HG02884 (cell line): ENCODE measurements around the gene ZDHHC11.

Experiments
- ATAC-seq: cut with Tn5 transposase; IDR thresholded peaks from one replicate; pipeline ENCODE4 v1.9.1; 2021; ENCODE audit warnings: mild to moderate bottlenecking, moderate library complexity; ENCODE audit not compliant: unreplicated experiment

Gene ZDHHC11, protein sequence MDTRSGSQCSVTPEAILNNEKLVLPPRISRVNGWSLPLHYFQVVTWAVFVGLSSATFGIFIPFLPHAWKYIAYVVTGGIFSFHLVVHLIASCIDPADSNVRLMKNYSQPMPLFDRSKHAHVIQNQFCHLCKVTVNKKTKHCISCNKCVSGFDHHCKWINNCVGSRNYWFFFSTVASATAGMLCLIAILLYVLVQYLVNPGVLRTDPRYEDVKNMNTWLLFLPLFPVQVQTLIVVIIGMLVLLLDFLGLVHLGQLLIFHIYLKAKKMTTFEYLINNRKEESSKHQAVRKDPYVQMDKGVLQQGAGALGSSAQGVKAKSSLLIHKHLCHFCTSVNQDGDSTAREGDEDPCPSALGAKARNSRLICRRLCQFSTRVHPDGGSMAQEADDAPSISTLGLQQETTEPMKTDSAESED

DNA sequence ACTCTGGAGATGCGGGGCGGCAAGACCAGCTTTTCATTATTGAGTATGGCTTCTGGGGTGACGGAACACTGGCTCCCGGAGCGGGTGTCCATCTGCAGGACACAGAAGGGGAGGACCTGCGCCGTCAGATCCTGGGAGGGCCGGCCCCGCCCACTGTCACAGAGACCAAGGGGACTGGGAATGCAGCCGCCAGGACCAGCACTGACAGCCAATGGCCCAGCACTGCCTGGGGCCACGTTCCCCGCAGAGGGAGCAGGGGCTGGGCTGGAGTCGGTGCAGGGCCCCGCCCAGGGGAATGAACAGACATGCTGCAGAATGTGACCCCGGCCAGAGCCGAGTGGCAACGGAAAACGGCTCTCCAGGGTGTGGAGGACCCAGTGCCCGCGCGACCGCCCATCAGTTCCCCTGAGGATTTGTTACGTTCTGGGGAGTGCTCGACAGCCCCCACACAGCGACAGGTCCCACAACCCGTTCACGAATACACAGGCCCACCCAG is at the start of gene ZDHHC11:
Gene ZDHHC11 (minus strand): TSS at position 476 of the 496 bp plus-strand sequence. CDS start 384 bp downstream, at position 92.
- ATAC-seq: no peak

DNA sequence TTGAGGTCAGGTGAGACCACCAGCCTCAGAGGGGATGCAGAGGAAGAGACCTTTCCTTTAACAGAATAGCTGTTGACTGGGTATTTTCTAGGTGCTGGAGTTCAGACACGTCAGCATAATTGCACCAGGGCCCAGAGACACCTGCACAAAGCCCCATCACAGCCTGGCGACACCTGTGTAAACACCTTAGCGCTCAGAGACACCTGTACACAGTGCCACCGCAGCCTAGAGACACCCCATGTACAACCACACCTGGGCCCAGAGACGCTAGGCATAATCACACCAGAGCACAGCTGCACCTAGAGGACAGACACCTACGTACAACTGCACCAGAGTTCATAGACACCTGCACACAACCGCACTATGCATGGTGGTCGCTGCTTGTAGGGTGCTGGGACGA is 42.9 kb upstream of the ZDHHC11 start:
- ATAC-seq: no peak

DNA sequence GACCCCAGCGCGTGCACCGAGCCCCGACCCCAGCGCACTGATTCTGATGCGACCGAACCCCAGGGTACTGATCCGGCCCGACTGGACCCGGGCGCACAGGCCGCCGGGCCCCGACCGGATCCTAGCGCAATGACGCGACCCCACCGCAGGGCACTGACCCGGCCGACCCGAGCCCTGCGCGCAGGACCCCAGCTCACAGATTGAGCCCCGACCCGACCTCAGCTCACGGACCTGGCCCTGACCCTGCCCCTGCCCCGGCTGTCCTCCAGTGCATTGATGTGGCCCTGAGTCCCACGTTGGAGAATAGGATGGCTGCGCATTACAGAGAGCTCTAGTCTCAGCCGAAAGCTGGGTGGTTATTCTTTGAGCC is 42.3 kb upstream of the ZDHHC11 start:
- no peak for ATAC-seq

DNA sequence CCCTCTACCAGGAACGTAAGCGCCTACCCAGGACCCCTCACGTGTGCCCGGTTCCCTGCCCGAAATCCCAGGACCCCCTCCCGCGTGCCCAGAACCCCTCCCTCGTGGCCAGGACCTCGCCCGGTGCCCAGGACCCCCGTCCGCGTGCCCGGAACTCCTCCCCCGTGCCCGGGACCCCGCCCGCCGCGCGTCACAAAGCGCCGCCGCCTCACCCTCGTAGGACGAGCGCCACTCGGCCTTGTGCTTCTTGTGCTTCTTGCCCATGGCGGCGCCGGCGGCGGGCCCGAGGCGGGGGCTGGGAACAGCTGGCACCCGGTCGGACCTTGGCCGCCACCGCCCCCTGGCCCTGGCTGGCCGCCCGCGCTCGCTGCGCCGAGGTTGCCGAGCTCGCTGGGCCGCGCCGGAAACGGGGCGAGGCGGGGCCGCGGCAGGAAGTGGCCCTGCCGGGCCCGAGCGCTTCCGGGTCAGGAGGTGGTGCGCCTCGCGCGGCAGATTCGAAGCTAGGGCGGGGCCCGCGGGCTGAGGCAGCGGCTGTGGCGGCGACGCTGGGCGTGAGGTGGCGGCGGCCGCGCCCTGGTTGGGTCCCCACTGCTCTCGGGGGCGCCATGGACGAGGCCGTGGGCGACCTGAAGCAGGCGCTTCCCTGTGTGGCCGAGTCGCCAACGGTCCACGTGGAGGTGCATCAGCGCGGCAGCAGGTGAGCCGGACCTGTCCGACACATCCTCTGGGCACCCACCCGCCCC is 41.8 kb upstream of the ZDHHC11 start, which contains the start of the genes BRD9 and TRIP13:
Gene BRD9 (minus strand): TSS at position 408 of the 743 bp plus-strand sequence. CDS start 144 bp downstream, at position 264.
Gene TRIP13 (plus strand): TSS at position 491 of the 743 bp plus-strand sequence. CDS start 115 bp downstream, at position 606.
- peak; percentile 94 for ATAC-seq

DNA sequence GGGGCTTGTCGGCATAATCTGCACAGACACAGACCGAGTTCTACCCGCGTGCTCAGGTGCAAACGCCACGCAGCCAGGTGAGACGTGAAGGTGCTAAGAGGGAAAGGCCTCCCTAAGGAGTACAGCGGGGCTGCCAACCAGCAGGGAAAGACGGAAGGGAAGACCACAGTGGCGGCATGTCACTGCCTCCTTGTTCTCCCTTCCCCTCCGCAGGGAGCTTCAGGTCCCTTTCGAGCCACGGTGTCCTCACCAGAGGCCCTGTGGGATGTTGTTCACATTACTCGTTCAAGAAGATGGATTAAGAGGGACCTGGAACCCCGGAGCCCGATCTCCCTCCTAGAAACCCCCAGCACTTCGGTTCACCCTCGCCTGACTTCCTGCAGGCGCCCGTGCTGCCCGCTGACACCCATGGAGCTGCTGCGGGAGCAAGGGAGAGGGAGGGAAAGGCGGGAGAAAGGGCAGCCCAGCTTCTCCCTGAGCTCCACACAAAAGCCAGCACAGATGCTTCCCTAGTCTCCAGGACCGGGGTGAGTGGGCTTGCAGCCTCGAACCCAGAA is 41.1 kb upstream of the ZDHHC11 start:
- no peak for ATAC-seq

DNA sequence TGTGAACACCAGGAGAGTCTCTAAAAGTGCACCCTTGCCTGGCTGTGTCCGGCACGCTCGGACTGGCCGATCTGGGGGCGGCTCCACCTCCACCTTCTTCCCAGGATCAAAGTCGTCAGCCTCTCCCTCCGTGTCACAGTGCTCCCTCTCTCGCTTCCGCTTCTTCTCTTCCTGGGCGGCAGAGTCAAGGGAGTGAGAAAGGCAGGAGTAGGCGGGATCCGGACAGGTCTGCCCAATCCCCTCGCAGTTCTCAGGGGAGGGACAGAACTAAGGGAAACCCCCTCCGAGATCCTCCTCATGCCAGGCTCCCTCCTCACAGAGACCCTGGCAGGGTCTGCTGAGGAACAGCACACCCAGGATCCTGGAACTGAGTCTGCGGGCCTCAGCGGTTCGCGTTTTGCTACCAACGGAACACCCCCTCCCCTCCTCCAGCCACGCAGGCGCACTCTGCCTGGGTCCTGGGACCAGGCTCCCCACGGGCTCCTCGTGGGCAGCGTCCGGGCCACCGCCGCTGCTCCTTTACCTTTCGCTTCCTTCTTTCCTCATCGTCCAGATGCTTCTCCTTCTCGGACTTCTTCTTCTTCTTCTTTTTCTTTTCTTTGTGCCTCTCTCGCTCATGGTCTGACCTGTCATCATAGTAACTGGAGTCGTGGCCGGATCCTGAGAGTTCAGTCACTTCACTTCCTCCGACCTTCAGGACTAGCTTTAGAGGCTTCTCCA is 40.5 kb upstream of the ZDHHC11 start:
- ATAC-seq: no peak

DNA sequence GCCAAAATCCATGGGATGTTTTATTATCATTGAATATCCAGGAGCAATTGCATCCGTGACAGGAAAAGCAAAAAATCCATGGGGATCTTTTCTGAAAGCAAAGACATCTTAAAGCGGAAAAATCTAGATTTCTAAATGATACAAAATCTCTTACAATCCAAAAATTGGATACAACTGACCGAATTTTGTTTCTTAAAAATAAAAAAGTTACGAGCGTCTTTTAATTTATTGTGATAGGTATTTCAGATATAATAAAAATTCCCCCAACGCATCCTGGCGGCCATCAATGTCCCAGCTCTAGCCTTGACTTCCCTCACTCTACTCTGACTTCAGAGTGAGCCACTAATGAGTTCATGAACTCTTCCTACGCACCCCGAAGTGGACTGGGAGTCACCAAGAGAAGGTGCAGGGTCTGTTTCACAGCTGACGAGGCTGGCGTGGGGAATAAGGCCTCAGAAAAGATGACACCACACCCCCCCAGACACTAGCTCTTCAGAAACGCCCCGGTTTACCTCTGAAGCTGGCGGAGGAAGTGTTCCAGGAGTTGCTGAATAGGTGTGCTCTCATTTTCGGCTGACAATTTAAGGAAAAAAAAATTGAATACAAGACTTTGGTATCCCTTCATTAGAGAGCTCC is 38.4 kb upstream of the ZDHHC11 start:
- ATAC-seq: no peak

DNA sequence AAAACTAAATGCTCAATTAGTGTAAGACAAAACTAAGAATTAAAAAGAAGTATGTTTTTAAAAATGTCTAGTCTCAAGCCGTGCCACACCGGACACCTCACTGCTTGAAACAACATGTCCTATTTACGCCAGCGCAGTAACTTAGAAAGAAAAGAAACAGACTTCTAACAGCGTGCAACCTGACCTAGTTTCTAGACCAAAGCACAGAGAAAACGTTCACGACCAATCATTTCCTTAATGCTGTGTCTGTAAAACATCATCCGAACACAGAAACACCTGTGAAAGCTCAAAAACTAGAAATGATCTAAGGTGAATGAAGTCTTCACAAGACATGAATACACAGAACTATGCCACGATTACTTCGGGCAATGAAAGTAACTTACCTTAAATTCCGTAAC is 37.9 kb upstream of the ZDHHC11 start:
- ATAC-seq: no peak

DNA sequence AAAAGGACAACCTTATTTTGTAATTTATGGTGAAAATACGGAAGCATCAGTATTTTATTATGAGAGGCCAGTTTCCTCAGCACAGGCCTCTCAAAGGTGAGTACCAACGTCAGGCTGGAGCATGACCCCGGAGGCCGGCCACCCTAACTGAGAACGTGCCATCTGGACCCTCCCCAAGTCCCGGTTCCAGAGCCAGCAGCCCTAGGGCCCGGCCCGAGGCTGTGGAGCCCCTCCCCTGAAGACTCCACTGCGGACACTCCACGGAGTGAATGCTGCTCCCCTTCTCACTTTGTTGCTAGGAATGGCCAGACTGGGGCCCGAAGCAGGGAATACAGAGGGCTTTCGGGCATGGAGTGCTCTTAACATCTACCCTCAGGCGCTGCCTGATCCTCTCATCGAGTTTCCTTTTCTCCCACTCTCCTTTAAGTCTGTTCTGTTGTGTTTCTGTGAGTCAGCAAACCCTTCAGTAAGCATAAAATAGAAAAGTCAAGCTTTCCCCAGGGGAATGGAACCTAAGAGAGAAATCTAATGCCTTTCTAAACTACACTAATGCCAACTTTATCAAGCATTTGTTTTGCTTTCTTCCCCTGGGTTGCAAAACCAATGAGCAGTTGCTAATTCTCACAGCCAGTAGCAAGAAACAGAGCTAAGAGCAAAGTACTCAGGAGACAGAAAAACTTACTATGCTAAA is 37.3 kb upstream of the ZDHHC11 start:
- ATAC-seq: no peak

DNA sequence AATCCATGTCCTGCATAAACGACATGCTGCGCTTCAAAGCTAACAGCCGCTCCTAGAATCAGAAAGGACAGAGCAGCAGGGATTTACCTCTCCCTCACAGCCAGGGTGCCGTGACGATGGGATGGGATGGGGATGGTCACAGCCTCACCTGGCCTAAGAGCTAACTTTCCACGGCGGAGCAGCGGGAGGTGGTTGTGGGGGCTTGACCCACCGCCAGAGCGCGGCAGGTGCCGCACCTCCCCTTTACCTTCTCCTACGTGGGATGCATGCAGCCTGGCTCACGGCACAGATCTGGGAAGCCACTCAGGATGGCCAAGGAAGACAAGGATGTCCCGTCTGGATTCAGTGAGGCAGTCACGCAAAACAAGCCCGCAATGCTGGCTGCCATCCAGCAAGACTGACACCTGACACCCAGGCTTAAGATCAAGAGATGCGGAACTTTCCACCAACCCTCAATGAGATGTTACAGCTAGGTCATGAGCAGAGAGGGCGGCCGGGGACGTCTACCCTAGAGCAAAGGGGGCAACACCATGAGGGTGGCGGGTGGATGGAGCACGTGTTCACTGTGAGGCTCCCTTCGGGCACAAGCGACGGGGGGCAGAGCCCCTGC is 36.0 kb upstream of the ZDHHC11 start:
- no peak for ATAC-seq

DNA sequence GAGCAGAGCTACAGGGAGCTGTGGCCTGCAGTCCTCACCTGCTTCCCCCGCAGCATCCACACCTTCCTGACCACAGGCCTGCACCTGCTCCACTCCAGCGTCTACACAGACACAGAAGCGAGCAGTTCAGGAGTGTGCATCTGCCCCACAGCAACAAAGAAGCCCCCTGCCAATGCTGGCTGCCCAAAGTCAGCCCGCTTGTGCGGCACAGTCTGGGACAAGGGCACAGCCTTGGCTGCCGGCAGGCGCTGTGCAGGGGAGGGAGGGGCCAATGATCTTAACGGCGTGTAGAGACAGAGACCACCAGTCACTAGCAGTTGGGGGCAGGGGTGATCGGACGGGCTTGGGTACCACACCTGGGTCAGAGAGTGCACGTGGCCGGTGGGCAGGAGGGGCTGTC is 35.2 kb upstream of the ZDHHC11 start:
- ATAC-seq: no peak

DNA sequence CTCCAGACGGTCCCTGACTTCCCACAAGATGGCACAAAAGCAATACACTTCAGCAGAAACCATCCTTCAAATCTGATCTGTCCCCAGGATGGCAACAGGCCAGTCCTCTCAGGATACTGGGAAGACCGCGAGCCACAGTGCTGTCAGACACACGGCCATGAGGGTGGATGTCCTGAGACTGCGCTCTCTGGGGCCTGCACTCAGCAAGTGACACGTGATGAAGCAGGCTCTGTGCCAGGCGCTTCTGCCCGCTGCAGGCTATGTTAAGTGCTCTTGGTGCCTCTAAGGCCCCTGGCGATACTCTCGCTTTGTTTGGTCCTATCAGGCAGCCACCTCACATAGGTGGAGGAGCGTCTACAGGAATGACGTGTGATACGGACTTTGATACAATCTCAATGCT is 34.7 kb upstream of the ZDHHC11 start:
- no peak for ATAC-seq

DNA sequence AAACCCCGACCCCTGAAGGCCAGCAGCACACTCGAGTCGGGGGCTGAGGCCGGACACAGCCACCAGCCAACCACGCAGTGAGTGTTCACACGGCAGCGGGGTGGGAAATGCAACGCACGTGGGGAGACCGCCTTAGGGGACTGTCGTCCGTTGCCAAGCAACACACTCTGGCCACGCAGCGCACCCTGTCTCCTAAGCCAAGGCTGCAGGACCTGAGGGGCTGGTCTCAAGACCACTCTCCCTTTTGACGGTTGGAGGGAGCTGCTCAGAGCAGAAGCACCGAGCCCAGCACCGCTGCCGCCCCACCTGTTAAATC is 34.3 kb upstream of the ZDHHC11 start:
- no peak for ATAC-seq

DNA sequence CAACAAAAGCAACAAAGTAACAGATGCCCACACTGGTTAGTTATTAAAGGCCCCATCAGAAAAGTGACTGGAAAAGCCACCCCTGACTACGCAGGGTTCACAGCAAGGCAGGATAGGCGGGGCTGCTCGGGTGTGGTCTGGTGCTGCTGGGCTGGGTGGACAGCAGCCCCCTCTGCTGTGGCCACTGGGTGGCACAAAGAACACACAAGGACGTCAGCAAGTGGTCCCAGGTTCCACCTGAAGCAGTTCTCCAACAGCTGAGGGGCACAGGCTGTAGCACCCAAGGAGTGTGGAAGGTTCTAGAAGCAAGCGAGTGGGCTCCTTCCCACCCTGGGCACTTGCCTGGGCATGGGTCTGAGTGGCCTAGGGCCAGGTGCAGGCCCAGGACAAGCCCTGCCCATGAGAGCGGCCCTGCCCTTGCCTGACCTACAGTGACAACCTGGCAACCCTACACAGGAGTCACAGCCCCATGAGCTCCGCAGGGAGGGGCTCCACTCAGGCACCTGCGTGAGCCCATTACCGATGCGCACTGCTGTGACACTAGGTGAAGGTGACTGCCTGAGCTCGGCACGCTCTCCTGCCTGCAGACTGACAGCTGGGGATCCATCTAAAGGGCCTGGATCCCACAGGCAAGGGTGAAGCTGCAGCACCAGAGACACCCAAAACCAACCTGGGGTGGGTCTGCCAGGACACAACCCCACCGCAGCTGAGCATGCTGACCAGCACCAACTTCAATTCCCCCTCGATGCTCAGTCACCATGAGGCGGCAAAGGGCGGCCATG is 33.8 kb upstream of the ZDHHC11 start:
- no peak for ATAC-seq

DNA sequence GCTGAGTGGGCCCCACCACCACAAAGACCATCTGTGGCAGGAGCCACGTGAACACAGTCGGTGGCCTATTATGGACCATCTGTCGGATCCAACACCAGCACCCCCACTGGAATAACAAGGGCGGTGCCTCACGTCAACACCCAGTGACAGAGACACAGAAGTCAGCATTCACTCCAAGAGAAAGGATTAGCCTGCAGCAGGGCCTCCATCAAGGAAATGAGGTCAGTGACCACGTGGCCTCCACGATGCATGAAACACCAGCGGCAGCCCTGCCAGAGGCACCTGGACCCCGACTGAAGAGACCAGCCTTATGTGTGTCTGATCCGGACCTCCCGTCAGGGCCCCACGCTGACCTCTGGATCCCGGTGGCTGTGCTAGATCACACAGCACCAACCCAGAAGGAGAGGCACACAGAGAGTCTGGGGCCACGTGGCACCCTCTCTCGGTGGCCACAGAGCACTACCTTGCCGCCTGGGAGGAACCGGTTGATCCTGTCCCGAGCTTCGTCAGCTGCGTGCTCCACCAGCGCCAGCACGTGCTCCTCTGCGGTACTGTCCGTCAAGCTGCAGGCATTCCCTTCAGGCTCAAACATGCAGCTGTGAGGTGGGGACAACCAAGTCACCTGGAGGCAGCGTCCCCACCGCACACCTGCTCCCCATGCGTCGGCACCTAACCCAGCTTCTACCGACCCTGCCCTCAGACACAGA is 32.8 kb upstream of the ZDHHC11 start:
- ATAC-seq: no peak

DNA sequence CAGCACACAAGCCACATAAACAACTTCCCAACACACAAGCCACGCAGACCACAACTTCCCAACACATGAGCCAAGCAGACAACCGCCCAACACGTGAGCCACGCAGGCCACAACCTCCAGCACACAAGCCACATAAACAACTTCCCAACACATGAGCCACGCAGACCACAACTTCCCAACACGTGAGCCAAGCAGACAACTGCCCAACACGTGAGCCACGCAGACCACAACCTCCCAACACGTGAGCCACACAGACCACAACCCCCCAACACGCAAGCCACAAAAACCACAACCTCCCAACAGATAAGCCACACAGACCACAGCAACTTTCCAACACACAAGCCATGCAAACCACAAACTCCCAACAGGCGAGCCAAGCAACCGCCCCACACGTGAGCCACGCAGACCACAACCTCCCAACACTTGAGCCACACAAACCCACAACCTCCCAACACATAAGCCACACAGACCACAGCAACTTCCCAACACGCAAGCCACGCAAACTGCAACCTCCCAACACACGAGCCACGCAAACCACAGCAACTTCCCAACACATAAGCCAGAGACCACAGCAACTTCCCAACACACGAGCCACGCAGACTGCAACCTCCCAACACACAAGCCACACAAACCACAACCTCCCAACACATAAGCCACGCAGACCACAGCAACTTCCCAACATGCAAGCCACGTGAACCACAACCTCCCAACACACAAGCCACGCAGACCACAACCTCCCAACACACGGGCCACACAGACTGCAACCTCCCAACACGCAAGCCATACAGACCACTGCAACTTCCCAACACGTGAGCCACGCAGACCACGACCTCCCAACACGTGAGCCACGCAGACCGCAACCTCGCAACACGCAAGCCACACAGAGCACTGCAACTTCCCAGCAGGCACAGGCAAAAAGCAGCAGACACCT is 31.7 kb upstream of the ZDHHC11 start:
- ATAC-seq: no peak

DNA sequence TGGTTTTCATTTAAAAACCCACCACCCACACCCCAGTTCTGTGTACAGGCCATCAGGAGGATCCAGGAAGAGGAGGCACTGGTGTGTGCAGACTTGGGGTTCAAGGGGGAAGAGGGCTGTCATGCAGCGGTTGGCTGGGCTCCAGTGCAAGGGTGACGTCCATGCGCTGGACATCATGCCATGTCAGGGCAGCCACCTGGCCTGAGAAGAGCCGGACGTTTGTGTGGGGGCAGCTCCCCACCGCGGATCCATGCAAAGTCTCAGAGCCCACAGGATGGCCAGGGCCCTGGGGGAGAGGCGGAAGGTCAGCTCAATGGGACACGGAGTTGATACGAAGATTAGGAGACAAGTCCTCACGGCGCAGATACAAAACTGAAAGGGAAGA is 30.8 kb upstream of the ZDHHC11 start:
- no peak for ATAC-seq
